Muscle layer of duodenum (tissue), 2 donors: ENCODE data around the gene ZFP36L1.

Experiments used
- H3K27ac ChIP-seq: one replicate; pipeline ENCODE4 v1.7.0; 2013; ENCODE audit warnings: mild to moderate bottlenecking, low read length
- H3K27me3 ChIP-seq: one replicate; pipeline ENCODE4 v1.7.0; 2013; ENCODE audit warnings: low read depth, mild to moderate bottlenecking, control low read depth, low read length
- H3K36me3 ChIP-seq, 2 donors: one replicate each; pipeline ENCODE4 v1.7.0; 2013; ENCODE audit warnings: low read length in 2 of 2, control low read depth in 1 of 2, mild to moderate bottlenecking in 1 of 2; ENCODE audit not compliant: insufficient read depth in 2 of 2, control insufficient read depth in 1 of 2
- H3K4me1 ChIP-seq, 2 donors: one replicate each; pipeline ENCODE4 v1.7.0; 2013; ENCODE audit warnings: low read length in 2 of 2, mild to moderate bottlenecking in 2 of 2, control low read depth in 1 of 2, moderate library complexity in 1 of 2; ENCODE audit not compliant: insufficient read depth in 2 of 2, control insufficient read depth in 1 of 2
- H3K4me3 ChIP-seq, 2 donors: one replicate each; pipeline ENCODE4 v1.7.0; 2013; ENCODE audit warnings: low read length in 2 of 2, low read depth in 1 of 2, mild to moderate bottlenecking in 1 of 2
- H3K9me3 ChIP-seq, 2 donors: one replicate each; pipeline ENCODE4 v1.7.0; 2013; ENCODE audit warnings: low read length in 2 of 2, control low read depth in 1 of 2, mild to moderate bottlenecking in 1 of 2; ENCODE audit not compliant: control insufficient read depth in 1 of 2
- donor health status: healthy.

ZFP36L1 gene

DNA sequence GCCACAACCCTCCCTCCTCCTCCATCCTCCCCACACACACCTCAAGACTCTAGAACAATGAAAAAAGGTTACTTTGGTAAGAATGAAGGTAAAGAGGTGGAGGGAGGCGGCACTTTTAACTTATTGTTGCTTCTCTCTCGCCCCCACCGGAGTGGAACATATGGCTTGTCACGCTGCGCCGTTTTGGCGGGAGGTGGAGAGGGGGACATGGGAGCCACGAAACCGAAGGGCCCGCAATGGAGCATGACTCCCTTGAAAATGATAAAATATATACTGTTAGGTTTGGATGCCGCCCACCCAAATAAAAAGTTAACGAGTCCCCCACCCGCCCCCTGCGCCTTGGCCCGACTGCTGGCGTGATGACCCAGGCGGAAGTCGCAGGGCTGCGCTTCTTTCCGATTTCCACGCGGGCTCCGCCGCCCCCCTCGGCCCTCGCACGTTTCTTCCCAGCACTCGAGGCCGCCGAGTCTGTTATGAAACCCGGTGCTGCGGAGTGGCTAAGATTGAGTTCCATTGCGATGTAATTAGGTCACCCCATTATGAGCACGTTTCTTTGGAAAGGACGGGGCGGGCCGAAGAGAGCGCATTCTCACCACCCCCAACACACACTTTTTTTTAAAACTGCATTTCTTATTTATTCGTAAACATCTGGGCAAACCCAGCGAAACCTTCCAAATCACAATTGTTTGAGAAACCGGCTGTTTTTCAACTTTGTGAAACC is 1.4 kb upstream of the ZFP36L1 start:
- peaks cover 14 to 41% of the 10 kb centered on the region in 2 donors for H3K36me3 ChIP-seq
- peak overlapping the region; percentile 100 for H3K27ac ChIP-seq
- H3K9me3 ChIP-seq = no peaks in the 10 kb centered on the region
- H3K4me1 ChIP-seq = no peaks in the 10 kb centered on the region
- peak overlapping the region; percentile 99 to 100 for H3K4me3 ChIP-seq
- no peaks in the 10 kb centered on the region for H3K27me3 ChIP-seq

DNA sequence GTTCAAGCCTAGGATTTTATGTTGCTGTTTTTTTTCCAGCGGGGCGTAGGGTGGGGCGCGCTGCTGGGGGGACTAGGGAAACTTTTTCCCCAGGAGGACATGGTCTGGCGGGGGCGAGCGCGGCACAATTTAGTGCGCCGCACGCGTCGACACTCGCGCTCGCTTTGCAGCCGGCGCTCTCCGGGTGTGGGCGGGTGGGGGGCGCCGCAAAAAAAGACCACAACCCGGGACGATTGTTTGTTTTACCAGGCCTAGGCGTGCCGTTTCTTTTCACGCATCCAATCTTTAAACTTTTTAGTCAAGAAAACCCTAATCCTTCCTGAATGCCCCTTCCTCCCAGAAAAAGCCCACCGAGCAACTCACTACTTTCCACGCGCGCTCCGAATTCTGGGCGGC is 865 bp upstream of the ZFP36L1 start:
- Histone ChIP-seq H3K4me1 (no peaks in the 10 kb centered on the region), H3K9me3 (no peaks in the 10 kb centered on the region), H3K36me3 (peaks cover 17 to 46% of the 10 kb centered on the region in 2 donors), H3K4me3 (peak overlapping the region; percentile 99 to 100), H3K27me3 (no peaks in the 10 kb centered on the region), H3K27ac (peak overlapping the region; percentile 100)

DNA sequence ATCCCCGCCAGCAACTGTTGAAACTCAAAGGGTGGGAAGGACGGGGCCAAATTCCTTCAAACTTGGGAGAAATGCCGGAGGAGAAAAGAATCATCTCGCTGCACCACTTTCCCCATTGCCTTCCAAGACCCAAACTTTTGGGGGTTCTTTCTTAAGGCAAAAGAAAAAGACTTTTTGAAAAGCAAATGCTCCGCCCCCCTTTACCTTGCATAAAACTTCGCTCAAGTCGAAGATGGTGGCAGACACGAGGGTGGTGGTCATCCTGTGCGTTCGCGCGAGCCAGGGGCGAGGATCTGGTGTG is 239 bp downstream of the ZFP36L1 start:
- peak overlapping the region; percentile 100 for H3K27ac ChIP-seq
- no peaks in the 10 kb centered on the region for H3K9me3 ChIP-seq
- H3K27me3 ChIP-seq = no peaks in the 10 kb centered on the region
- peak overlapping the region; percentile 99 to 100 for H3K4me3 ChIP-seq
- H3K36me3 ChIP-seq = peaks cover 24 to 46% of the 10 kb centered on the region in 2 donors
- peaks cover 0 to 8% of the 10 kb centered on the region in 2 donors for H3K4me1 ChIP-seq

DNA sequence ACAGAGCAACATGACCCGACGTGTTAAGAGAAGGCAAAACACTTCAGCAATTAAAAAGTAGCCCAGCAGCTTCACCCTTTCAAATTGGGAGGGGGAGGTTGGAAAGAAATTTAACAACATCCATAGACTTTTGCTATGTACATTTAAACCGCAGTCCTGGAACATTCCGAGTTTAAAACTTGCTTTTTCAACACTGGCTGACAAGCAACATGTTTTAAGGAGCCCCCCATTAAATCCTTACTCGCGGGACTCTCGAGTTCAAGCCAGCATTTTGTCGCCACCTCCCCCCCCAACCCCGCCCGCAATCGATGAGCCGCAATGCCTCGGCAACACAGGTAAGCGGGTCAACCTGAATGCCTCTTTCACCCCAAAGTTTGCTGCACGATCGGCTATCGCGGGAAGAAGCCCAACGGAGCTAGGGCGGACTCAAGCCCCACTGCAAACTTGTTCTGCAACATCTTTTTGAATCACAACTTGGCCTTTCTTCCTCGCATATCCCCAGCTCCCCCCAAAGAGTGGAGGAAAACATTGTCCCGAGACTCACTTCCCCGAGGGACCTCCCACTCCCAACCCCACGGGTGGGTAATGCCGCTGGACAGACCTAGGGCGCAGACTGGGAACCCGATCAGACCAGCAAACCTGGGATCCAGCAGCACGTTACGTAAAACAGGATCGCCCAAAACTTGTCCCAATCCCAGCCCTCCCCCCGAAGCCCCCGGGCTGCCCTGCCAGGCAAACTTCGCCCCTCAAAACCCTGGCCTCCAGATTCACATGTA is 777 bp downstream of the ZFP36L1 start:
- H3K9me3 ChIP-seq = no peaks in the 10 kb centered on the region
- H3K4me1 ChIP-seq = peaks cover 0 to 12% of the 10 kb centered on the region in 2 donors
- peak overlapping the region; percentile 99 to 100 for H3K4me3 ChIP-seq
- no peaks in the 10 kb centered on the region for H3K27me3 ChIP-seq
- H3K27ac ChIP-seq = peak overlapping the region; percentile 100
- peaks cover 29 to 46% of the 10 kb centered on the region in 2 donors for H3K36me3 ChIP-seq

DNA sequence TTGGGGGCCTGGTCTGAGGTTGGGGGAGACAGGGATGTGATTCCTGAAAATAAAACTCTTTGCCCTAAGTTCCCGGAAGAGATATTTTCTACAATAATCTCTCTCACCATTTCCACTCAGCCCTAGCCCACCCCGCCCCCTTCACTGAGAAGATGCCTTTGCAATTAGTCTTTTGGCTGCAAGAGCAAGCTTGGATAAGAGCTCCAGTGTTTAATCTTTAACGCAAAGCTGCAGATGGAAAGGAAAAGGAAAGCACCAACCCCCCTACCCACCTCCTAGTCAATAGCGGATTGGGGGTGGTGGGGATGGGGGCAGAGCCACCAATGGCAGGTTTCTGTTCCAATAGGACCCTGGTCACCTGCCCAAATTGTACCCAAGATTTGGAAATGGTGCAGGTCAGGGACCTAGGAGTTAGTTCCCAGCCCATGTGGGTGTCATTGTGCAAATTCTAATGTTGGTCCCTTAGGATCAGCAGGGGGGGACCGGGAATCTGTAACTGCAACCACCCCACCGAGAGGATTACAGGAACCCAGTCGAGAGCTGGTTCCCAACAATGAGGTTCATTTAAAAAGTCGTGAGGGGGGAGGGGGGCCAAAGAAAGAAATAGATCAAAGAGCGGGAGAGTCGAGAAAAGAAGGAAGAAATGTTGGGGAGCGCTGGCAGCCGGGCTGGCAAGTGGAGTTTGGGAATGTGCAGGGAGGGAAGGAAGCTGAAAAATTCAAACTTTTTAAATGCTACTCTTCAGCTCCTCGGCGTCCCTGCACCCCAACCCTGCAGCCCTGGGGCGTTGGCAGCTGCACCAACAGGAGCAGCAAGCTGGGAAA is 1.6 kb downstream of the ZFP36L1 start:
- H3K27ac ChIP-seq = peak overlapping the region; percentile 100
- H3K4me3 ChIP-seq = peak overlapping the region; percentile 99 to 100
- no peaks in the 10 kb centered on the region for H3K27me3 ChIP-seq
- H3K9me3 ChIP-seq = no peaks in the 10 kb centered on the region
- H3K36me3 ChIP-seq = peaks cover 30 to 46% of the 10 kb centered on the region in 2 donors
- peaks cover 0 to 12% of the 10 kb centered on the region in 2 donors for H3K4me1 ChIP-seq

DNA sequence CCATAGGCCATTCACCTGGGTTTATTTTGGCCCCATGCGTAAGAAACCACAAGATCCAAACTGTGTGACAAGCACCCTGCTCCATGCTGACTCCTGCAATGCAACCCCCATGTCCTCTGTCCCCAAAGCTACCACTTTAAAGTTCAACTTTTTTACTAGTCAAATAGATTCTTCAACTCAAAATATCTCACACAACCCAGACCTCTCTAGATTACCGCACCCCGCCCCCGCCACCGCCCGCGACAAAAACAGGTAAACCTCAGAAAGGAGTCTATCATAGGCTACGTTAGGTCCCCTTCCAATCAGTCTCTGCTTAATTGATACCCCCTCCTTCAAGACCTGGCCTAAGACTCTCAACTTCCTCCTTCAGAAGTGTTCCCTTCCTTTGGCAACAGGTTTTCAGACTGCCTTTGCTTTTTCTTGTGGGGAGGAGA is 2.2 kb downstream of the ZFP36L1 start:
- H3K4me3 ChIP-seq = peak overlapping the region; percentile 99 to 100
- peaks cover 0 to 12% of the 10 kb centered on the region in 2 donors for H3K4me1 ChIP-seq
- H3K9me3 ChIP-seq = no peaks in the 10 kb centered on the region
- no peaks in the 10 kb centered on the region for H3K27me3 ChIP-seq
- H3K27ac ChIP-seq = peak overlapping the region; percentile 100
- peaks cover 30 to 46% of the 10 kb centered on the region in 2 donors for H3K36me3 ChIP-seq

DNA sequence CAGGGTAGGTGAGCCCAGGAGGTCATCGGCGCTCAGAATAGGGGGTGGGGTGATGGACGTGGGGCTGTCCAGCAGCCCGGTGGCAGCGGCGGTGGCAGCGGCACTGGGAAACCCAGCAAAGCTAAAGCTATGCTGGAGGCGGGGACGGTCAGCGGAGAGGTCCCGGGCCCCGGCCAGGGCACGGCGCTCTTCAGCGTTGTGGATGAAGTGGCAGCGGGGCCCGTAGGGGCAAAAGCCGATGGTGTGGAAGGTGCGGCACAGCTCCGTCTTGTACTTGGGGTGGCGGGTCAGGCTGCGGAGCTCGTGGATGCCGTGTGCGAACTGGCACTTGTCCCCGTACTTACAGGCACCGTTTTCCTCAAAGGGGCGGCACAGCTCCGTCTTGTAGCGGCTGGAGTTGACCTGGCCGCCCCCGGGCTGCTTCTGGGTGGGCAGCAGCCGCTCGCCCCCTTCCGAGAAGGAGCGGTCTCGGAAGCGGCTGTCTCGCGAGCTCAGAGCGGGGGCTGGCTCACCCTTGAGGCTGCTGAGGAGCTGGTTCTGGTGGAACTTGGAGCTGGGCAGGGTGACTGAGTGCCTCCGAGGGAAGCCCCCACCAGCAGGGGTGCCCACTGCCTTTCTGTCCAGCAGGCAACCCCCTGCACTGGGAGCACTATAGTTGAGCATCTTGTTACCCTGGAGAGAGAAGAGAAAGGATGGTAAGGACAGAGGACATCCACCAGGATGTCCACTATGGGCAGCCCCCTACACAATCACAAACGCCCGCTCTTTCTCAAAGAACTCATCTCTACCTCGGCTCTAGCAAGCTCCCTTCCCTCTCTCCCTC is 2.8 kb downstream of the ZFP36L1 start:
- Histone ChIP-seq H3K9me3 (no peaks in the 10 kb centered on the region), H3K27me3 (no peaks in the 10 kb centered on the region), H3K36me3 (peaks cover 30 to 46% of the 10 kb centered on the region in 2 donors), H3K4me3 (peak overlapping the region; percentile 99 to 100), H3K4me1 (peaks cover 0 to 12% of the 10 kb centered on the region in 2 donors), H3K27ac (peak overlapping the region; percentile 100)

DNA sequence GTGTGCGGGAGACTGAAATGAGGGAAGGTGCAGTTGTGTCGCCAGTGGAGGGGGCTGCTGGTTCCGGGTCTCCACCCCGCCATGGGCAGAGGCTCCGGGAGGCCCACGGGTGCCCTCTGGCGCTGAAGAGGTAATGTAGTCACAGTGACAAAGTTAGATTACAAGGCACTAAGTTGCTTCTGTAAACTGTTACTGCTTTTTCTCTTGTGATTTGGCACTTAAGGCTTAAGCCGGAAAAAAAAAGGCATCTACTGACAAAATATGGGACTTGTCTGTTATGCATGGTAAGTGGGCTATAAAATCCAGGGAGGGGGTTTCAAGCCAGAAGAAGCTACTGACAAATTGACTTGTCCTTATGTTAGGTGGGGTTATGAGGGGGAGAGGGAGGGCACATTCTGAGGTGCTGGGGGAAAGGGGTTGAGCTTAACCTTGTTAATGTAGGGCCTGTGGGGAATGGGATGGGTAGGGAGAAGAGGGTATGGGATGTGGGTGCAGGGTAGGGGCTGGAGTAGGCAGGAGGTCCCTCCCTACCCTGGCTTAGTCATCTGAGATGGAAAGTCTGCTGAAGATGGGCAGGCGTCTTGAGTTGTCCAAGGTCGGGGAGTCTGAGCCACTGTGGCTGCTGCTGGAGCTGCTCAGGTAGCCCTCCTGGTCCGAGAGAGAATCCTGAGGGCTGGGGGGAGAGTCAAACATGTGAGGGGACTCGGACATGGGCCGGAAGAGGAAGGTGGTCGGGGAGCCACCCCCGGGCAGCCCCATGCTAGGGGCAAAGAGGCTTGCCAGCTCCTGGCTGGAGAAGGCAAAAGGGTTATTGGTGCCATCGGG is 3.7 kb downstream of the ZFP36L1 start:
- H3K4me3 ChIP-seq = peak overlapping the region; percentile 99 to 100
- H3K27ac ChIP-seq = peak overlapping the region; percentile 100
- peaks cover 0 to 12% of the 10 kb centered on the region in 2 donors for H3K4me1 ChIP-seq
- no peaks in the 10 kb centered on the region for H3K9me3 ChIP-seq
- H3K27me3 ChIP-seq = no peaks in the 10 kb centered on the region
- peaks cover 30 to 38% of the 10 kb centered on the region in 2 donors for H3K36me3 ChIP-seq

DNA sequence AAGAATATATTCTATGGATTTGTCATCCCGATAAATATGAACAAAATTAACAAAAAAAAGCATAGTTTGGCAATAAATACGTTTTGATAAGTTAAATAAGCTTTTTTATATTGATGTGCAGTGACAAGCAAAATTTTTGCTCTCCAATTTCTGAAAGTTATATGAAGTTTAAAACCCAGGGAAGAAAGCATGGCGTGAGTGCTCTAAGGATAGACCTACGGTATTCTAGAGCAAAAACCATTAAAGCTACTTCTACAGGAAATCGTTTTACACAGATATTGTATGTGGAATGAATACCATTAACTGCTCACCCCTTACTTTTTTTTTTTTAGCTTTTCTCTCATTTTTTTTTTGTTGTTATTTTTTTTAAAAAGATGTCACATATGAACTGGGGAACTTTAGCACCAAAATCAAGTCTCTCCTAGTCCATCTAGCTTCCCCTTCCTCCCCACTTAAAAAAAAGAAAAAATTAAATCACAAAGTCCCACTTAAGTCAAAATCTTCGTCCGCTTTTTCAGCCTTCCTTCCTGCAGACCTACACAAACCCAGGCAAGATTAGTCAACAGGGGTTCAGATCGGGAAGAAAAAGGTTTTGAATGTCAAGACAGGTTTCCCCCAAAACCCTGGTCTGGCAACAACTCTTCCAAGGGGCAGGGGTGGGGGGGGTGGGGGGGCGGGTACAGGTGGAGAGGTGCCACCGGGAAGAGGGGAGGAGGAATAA is 4.4 kb downstream of the ZFP36L1 start:
- H3K36me3 ChIP-seq = peaks cover 30 to 31% of the 10 kb centered on the region in 2 donors
- peaks cover 0 to 12% of the 10 kb centered on the region in 2 donors for H3K4me1 ChIP-seq
- peak overlapping the region; percentile 87 for H3K27ac ChIP-seq
- no peaks in the 10 kb centered on the region for H3K9me3 ChIP-seq
- peak overlapping the region in 1 of 2 donors; percentile 99 for H3K4me3 ChIP-seq
- no peaks in the 10 kb centered on the region for H3K27me3 ChIP-seq
